PC-9 (cell line): ENCODE measurements around the gene FADD. TPM values are rescaled to one million over a fixed set of nuclear protein-coding genes. Genes with fewer than 3 reads are reported as not detected.

ENCODE experiments used
- BruUV-seq: library from RNA; stranded (reverse); fragments of 400-500 nt; replicated peaks from 2 replicates; lab custom pipeline; 2021; lab: Mats Ljungman, UMichigan
- CTCF ChIA-PET: fragments of 300-600 bp; sonication (Branson Sonifier 250); formaldehyde crosslinking; loops from one replicate; lab custom pipeline; 2022; ENCODE audit warnings: antibody characterized with exemption; lab: Charles Lee
- POLR2A ChIA-PET: fragments of 300-600 bp; sonication (Branson Sonifier 250); formaldehyde crosslinking; loops from one replicate; lab custom pipeline; 2022; ENCODE audit warnings: antibody characterized with exemption; ENCODE audit not compliant: unreplicated experiment; lab: Charles Lee
- DNase-seq, 2 experiments: peaks; one replicate each; pipeline versions ENCODE4 v3.0.0 to v3.0.0-alpha.2; 2015 to 2022; ENCODE audit warnings: mixed read lengths in 1 of 2
- H2AFZ ChIP-seq: fragments of 200-600 bp; sonication (generic); 2 replicates; pipeline ENCODE4 v1.8.1; 2017; ENCODE audit warnings: antibody characterized with exemption
- H3F3A ChIP-seq: fragments of 200-600 bp; sonication (generic); 2 replicates; pipeline ENCODE4 v1.8.1; 2017; ENCODE audit warnings: antibody characterized with exemption, mild to moderate bottlenecking, low read depth; ENCODE audit not compliant: insufficient read depth
- H3K27ac ChIP-seq: fragments of 200-600 bp; sonication (generic); 2 replicates; pipeline ENCODE4 v1.6.1; 2016; ENCODE audit warnings: mixed run types
- H3K27me3 ChIP-seq: fragments of 200-600 bp; sonication (generic); 2 replicates; pipeline ENCODE4 v1.6.1; 2016; ENCODE audit warnings: low read depth, mixed run types; ENCODE audit not compliant: insufficient read depth
- H3K36me3 ChIP-seq: fragments of 200-600 bp; sonication (generic); 2 replicates; pipeline ENCODE4 v1.6.1; 2016; ENCODE audit warnings: low read depth, mixed run types
- H3K4me1 ChIP-seq: fragments of 200-600 bp; sonication (generic); replicated peaks from 2 replicates; pipeline ENCODE4 v1.6.1; 2016; ENCODE audit warnings: mixed run types; ENCODE audit not compliant: insufficient read depth
- H3K4me2 ChIP-seq: fragments of 200-600 bp; sonication (generic); 2 replicates; pipeline ENCODE4 v1.6.1; 2017; ENCODE audit warnings: mixed run types
- H3K4me3 ChIP-seq: fragments of 200-600 bp; sonication (generic); 2 replicates; pipeline ENCODE4 v1.6.1; 2016; ENCODE audit warnings: mixed run types
- H3K79me2 ChIP-seq: fragments of 200-600 bp; sonication (generic); 2 replicates; pipeline ENCODE4 v1.6.1; 2017; ENCODE audit warnings: low read depth, mixed run types
- H3K9me2 ChIP-seq: fragments of 200-600 bp; sonication (generic); 2 replicates; pipeline ENCODE4 v1.8.1; 2017; ENCODE audit warnings: mild to moderate bottlenecking; ENCODE audit not compliant: insufficient read depth
- H3K9me3 ChIP-seq: fragments of 200-600 bp; sonication (generic); 2 replicates; pipeline ENCODE4 v1.8.1; 2016; ENCODE audit warnings: low read depth; ENCODE audit not compliant: insufficient read depth
- H4K20me1 ChIP-seq: fragments of 200-600 bp; sonication (generic); 2 replicates; pipeline ENCODE4 v1.8.1; 2017; ENCODE audit not compliant: insufficient read depth
- EZH2 ChIP-seq: fragments of 200-600 bp; sonication (generic); IDR thresholded peaks from 2 replicates; pipeline ENCODE4 v1.8.0; 2017; ENCODE audit warnings: antibody characterized with exemption, low read depth
- intact Hi-C: fragments of 100-400 bp; cut with micrococcal nuclease; formaldehyde crosslinking; loops from one replicate; pipeline ENCODE4 v1.10.0; 2022; ENCODE audit not compliant: unreplicated experiment
- total RNA-seq: library from RNA; stranded (reverse); gene quantifications from 2 replicates; pipeline ENCODE4 v1.2.3, GENCODE V29; 2021
- TF ChIP-seq, protein P1 (sequence below): fragments of 200-600 bp; sonication (generic); conservative IDR thresholded peaks from 2 replicates; pipeline ENCODE4 v1.6.1; 2017; ENCODE audit warnings: mixed run types, antibody characterized with exemption, mild to moderate bottlenecking, moderate library complexity

Gene FADD
- total RNA-seq, 1 experiment from 2014 or later: 47.8 TPM

DNA sequence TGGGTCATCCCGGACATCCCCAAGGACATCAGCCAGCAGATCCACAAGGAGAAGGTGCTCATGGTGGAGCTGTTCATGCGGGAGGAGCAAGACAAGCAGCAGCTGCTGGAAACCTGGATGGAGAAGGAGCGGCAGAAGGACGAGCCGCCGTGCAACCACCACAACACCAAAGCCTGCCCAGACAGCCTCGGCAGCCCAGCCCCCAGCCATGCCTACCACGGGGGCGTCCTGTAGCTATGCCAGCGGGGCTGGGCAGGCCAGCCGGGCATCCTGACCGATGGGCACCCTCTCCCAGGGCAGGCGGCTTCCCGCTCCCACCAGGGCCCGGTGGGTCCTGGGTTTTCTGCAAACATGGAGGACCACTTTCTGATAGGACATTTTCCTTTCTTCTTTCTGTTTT is 15.3 kb upstream of the FADD start:
- Histone ChIP-seq H3K79me2 (no peaks in the 10 kb centered on the region), H3K27me3 (no peaks in the 10 kb centered on the region), H2AFZ (no peak overlapping the region), H3K9me2 (no peaks in the 10 kb centered on the region), H3K27ac (no peak overlapping the region), H3K4me1 (0 out of 2 replicates have a peak, but pooled peaks cover 2% of the 10 kb centered on the region), H3K4me3 (no peak overlapping the region), H4K20me1 (peaks cover 27% of the 10 kb centered on the region), H3K9me3 (no peaks in the 10 kb centered on the region), H3K4me2 (no peak overlapping the region), H3K36me3 (peaks cover 36% of the 10 kb centered on the region), H3F3A (peaks cover 92% of the 10 kb centered on the region)
- TF ChIP-seq, protein P1, sequence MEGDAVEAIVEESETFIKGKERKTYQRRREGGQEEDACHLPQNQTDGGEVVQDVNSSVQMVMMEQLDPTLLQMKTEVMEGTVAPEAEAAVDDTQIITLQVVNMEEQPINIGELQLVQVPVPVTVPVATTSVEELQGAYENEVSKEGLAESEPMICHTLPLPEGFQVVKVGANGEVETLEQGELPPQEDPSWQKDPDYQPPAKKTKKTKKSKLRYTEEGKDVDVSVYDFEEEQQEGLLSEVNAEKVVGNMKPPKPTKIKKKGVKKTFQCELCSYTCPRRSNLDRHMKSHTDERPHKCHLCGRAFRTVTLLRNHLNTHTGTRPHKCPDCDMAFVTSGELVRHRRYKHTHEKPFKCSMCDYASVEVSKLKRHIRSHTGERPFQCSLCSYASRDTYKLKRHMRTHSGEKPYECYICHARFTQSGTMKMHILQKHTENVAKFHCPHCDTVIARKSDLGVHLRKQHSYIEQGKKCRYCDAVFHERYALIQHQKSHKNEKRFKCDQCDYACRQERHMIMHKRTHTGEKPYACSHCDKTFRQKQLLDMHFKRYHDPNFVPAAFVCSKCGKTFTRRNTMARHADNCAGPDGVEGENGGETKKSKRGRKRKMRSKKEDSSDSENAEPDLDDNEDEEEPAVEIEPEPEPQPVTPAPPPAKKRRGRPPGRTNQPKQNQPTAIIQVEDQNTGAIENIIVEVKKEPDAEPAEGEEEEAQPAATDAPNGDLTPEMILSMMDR: no peak
- TF ChIP-seq EZH2: no peak
- intact Hi-C loops: no loop called here
- CTCF ChIA-PET: no interaction called here
- POLR2A ChIA-PET: no interaction called here
- BruUV-seq: no TSS peak
- DNase-seq: no peak

DNA sequence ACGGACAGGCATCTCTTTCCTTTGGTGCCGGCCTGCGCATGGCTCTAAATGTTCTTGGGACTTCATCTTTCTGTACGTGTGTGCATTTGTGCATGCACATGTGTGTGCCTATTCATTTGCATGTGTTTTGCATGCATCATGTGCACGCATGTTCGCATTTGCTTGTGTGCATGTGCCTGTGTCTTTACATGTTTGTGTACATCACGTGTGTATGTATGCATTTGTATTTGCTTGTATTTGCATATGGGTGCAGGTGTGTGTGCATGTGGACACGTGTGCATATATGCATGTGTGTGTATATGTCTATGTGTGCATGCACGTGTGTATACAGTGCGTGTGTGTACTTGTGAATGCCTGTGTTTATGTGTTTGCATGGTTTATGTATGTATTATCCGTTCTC is 13.5 kb upstream of the FADD start:
- H3K9me3 ChIP-seq: no peaks in the 10 kb centered on the region
- H3K4me1 ChIP-seq: 0 out of 2 replicates have a peak, but pooled peaks cover 5% of the 10 kb centered on the region
- no peak overlapping the region for H3K27ac ChIP-seq
- BruUV-seq: no TSS peak
- no peaks in the 10 kb centered on the region for H3K79me2 ChIP-seq
- ChIA-PET CTCF (no interaction called here), POLR2A (interaction anchor here (0.7 kb wide), 1 partner anchor 42 kb away, joined by 3 read pairs; no protein-coding TSS in a partner anchor)
- H3K4me3 ChIP-seq: no peak overlapping the region
- H3F3A ChIP-seq: peaks cover 75% of the 10 kb centered on the region
- H3K36me3 ChIP-seq: peaks cover 25% of the 10 kb centered on the region
- no peak overlapping the region for H2AFZ ChIP-seq
- intact Hi-C loops: loop anchor here (5.0 to 10.0 kb wide), 2 partner anchors 385 to 487 kb away; partner anchors contain the start of gene FGF19
- DNase-seq: no peak
- H3K4me2 ChIP-seq: no peak overlapping the region
- TF ChIP-seq, protein P1: no peak
- no peak for TF ChIP-seq EZH2
- peaks cover 15% of the 10 kb centered on the region for H4K20me1 ChIP-seq
- no peaks in the 10 kb centered on the region for H3K27me3 ChIP-seq
- no peaks in the 10 kb centered on the region for H3K9me2 ChIP-seq

DNA sequence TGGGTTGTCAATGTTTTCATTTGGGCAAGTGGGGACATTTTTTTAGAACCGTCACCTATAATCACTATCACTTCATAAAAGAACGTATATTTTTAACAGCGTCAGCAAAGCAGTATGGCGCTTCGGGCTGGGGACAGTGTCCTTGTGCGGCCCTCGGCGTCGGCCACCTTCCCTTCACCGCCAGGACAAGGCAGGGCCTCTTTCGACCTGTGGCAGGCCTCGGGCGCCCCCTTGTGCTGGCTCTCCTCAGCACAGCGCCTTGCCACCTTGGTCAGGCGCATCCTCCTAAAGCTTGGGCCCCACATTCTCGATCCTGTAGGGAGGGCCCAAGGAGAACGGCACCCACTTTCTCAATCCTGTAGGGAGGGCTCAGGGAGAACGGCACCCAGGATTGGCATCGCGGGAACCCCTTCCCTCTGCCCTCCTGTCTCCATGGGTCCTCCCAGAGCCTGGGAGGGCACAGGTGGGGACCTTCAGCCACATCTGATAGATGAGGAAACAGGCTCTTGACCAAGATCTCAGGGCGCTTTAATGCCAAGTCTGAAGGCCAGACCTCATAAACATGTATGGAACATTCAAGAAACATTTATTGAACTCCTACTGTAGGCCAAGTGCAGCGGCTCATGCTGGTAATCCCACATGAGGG is 11.5 kb upstream of the FADD start:
- Histone ChIP-seq H3K79me2 (no peaks in the 10 kb centered on the region), H3K27ac (no peak overlapping the region), H3K9me3 (no peaks in the 10 kb centered on the region), H3K36me3 (peaks cover 14% of the 10 kb centered on the region), H3K4me2 (peak overlapping the region; percentile 35), H3K4me3 (no peak overlapping the region), H3K4me1 (peaks cover 13% of the 10 kb centered on the region; the same call in 1 of the 2 replicates), H2AFZ (no peak overlapping the region), H3K27me3 (no peaks in the 10 kb centered on the region), H3F3A (peaks cover 63% of the 10 kb centered on the region), H4K20me1 (peaks cover 9% of the 10 kb centered on the region; the same call in 1 of the 2 replicates), H3K9me2 (no peaks in the 10 kb centered on the region)
- DNase-seq: peak; percentile 62 to 90
- no TSS peak for BruUV-seq
- CTCF ChIA-PET: interaction anchor here (0.6 kb wide), 1 partner anchor 506 kb away, joined by 6 read pairs; no protein-coding TSS in a partner anchor
- intact Hi-C loops: loop anchor here (1.0 to 10.0 kb wide), 5 partner anchors 123 to 489 kb away; partner anchors contain the start of gene FGF19
- TF ChIP-seq, protein P1: peak; percentile 93
- TF ChIP-seq EZH2: no peak
- POLR2A ChIA-PET: interaction anchor here (1.0 kb wide), 1 partner anchor 475 kb away, joined by 4 read pairs; no protein-coding TSS in a partner anchor
